ENCODE measurements around the gene CNN3.
"Not testable (repeated sequence)": the region's sequence is repeated elsewhere in the genome, so short reads cannot be mapped to it uniquely, and the experiment has no call there.

The CNN3 gene

DNA sequence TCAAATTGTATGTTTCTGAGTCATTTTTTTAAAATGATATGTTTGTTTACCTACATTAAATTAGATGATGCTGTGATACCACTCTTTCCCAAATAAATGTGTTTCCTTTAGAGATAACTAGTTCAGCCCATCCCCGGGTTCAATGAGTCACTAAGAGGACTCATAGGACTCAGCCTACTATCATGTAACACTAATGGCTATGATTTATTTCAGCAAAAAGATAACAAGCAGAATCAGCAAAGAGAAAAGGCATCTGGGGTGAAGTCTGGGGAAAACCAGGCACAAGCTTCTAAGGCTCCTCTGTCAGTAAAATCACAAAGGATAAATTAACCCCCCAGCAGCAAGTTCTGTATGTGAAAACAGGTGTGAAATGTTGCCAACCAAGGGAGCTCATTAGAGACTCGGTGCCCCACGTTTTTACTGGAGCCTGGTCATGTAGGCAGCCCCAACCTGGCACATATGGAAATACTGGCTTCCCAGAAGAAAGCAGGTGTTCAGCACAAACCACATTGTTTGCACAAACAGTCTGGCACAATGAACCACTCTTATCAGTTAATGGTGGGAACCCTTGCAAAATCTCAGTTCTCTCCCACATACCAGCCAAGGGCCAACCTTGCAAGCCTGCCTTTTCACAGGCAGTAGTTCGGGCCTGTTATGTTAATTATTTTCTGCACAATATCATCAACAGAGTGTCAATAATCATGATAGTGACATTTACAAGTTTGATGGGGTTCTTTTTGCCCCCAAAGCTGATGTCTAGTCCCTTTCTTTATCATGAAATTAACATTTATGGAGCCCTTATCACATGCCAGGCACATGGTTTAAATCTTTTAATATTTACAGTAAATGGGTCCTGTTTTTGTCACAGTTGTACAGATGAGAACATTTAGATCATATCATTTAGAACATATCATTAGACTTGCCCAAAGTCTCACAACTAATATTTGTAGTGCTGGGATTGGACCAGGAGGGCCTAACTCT, 23.1 kb upstream of the CNN3 start:
- DNase-seq: no peak

DNA sequence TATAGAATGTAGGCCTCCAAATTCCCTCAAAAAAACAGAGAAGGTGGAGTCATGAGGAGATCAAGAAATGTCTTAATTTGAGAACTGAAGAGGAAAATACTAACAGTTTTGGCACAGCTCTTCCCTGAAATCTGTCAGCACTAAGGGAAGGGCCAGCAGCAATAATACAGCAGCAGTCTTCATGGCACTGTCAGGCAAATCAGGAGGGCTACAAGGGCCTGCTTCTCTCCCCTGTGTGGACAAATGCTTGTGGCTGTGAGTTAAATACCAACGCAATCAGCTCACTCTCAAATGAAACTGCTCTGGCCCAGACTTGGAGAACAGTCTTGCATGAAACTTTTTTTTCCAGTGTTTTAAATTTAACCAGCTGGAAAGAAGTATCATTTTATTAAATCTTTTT, 20.5 kb upstream of the CNN3 start:
- no peak for DNase-seq

DNA sequence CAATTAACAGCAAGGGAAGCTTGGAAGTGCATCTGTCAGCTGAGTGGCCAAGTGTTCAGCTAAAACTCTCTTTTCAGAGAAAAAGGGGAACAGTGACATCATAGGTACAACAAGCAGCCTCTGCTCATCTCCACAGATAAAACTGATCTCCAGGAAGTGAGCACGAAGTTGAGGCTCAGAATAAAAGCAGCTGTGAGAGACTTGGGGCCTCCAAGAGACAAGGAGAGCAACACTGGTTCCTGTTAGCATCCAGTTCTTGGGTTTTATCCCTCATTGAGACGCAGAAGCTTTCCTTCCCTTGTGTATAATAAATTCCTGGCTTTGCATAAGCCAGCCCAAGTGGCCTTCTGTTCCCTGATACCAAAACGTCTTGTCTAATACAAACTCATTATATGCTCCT, 20.0 kb upstream of the CNN3 start:
- no peak for DNase-seq

DNA sequence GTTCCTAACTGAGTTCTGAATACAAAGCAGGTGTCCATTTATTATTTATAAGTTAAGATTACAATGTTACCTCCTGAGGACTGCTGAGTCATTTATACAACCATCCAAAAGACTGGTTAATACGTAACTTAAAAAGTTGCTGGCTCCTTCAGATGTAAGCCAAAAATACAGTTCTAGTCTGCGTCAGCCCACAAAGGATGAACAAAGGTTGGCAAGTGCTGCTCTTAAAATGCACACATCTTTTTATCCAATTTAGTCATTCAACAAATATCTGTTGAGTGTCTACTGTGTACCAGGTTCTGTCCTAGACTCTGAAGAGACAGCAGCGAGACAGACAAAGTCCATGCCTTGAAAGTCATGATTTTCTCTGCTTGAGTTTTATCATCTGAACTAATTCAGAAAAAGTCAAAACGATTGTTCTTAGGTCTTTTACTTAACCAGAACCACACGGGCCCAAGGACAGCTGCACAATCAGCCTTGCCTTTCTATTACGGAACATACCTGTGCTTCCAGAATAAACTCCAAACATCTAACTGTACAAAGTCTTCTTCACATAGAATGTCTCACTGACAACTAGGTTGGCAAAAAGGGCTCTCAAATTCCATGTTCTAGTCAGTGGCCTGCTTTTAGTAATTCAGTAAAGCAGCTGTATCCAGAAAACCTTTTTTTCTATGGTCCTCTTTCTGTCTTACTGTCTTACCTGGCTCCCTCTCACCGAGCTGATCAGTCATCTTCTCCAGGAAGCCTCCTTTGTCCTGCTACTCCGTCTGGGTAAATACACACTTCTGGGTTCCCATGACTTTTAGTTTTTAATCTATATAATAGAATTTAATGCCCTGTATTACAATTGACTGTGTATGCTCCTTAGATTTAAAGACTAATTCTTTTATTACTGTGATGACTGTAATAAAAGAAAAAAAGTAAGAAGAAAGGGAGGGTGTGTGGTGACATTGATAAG, 15.5 kb upstream of the CNN3 start:
- DNase-seq: no peak

DNA sequence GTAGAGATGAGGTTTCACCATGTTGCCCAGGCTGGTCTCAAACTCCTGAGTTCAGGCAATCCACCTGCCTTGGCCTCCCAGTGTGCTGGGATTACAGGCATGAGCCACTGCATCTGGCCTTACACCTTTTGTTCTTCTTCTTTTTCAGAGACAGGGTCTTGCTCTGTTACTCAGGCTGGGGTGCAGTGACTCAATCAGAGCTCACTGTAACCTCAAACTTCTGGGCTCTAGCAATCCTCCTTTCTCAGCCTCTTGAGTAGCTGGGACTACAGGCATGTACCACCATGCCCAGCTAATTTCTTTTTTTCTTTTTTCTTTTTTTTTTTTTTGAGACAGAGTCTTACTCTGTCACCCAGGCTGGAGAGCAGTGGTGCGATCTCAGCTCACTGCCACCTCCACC, 14.6 kb upstream of the CNN3 start:
- DNase-seq: not testable (repeated sequence)

DNA sequence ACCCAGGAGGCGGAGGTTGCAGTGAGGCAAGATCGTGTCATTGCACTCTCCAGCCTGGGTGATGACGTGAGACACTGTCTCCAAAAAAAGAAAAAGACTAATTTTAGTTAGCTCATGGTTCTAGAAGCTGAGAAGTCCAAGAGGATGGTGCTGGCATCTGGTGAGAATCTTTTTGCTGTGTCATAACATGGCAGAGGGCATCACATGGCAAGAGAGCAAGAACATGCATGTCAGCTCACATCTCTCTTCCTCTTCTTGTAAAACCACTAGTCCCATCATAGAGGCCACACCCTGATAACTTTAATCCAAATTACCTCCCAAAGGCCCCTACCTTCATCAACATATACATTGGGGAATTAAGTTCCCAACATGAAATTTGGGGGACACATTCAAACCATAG, 13.8 kb upstream of the CNN3 start:
- no peak for DNase-seq

DNA sequence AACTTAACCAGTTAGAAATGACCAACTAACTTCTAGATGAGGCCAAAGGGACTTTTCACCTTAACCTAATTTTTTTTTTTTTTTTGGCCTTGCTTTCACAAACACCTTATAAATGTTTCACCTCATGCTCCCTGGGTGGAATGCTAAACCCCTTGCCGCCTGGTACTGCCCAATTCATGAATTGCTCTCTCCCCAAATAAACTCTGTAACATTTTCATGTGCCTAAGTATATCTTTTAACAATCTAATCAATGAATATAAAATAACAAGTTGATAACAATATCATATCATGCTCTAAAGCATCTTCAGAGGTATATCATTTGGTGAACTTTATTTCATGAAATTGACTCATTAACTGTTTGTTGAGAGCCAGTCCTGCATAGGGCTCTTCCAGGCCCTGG, 10.9 kb upstream of the CNN3 start:
- DNase-seq: no peak

DNA sequence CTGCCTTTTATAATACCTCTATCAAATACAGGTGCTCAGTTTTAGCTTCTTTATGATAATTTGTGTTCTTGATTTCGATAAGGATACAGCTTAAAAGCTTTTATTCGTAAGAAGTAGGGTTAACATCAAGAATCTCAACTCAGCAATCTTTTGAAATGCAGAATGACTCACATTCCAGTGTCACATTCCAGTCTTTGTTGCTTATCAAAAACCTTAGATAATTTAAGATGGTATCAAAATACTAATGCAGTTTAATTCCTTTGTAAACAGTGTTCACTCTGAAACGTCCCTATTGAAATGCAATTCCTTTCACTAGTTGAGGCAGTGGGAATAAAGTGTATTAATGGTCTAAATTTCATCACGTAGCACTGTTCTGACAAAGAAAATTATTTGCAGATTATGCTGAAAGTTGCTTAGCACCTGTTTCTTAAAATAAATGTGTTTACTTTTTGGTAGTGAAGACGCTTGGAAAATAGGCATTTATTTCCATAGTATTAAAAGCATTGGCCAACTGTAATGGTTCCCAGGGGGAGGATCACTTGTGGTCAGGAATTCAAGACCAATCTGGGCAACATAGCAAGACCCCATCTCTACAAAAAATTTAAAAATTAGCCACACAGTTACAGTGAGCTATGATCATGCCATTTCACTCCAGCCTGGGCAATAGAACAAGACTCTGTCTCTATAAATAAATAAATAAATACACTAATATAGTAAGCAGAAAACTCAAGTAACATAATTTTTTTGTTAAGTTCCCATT, 10.1 kb upstream of the CNN3 start:
- DNase-seq: no peak

DNA sequence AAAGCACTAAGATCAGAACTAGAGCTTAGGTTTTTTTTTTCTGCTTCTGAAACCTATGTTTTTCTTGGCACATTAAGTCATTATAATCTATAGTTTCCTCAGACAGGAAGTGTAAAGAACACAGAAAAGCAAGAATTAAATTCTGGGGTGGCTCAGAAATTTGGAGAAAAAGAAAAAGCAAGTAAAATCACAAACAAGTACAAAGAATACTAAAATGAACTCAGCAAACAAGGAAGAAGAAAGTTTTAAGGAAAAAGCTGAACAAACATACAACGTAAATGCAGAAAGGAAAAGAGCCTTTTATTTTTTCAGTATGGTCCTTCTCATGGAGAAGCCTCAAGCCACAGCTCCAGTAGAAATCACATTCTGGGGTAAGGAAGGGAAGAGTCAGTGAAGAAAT, 8.6 kb upstream of the CNN3 start:
- no peak for DNase-seq

DNA sequence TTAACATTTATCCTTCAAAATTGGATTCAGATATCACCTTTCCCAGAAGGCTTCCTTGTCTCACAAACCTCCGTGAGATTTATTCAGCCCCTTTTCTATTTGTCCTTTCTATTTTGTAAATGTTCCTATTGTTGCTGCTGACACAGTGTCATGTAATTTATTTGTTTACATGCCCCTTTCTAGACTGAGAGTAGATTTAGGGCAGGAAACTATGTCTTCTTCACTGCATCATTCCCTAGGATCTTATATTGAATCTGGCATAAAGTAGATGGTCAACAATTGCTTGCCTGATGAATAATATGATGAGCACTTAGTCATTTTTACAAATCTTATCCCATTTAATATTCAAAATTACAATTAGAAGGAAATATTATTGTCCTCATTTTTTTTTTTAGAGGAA, 8.1 kb upstream of the CNN3 start:
- DNase-seq: no peak

DNA sequence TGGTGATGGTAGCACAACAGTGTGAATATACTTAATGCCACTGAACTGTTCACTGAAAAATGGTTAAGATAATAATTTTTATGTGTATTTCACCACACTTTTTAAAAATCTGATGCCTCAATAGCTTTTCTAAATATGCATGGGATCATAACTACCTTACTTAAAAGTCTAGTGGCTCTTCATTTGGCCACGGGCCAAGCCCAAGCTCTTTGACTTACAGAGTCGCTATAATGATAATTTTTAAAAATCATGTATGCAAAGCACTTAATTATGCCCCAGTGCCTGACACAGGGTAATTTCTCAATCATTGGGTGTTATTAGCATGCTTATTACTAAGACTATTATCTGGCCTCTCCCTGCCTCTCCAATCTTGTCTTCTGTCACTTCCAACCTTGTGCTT, 7.6 kb upstream of the CNN3 start:
- DNase-seq: no peak

DNA sequence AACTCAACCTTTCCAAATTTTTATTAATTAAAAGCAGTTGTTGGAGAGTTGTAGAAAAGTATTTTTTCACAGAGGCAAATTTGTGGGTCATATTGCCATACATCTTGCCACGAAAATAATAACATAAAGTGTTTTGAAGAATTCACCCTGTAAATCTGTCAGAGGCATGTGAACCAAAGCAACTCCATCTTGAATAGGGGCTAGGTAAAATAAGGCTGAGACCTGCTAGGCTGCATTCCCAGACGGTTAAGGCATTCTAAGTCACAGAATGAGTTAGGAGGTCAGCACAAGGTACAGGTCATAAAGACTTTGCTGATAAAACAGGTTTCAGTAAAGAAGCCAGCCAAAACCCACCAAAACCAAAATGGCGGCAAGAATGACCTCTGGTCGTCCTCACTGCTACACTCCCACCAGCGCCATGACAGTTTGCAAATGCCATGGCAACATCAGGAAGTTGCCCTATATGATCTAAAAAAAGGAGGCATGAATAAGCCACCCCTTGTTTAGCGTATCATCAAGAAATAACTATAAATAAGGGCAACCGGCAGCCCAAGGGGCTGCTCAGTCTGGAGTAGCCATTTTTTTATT, 4.4 kb upstream of the CNN3 start:
- no peak for DNase-seq

DNA sequence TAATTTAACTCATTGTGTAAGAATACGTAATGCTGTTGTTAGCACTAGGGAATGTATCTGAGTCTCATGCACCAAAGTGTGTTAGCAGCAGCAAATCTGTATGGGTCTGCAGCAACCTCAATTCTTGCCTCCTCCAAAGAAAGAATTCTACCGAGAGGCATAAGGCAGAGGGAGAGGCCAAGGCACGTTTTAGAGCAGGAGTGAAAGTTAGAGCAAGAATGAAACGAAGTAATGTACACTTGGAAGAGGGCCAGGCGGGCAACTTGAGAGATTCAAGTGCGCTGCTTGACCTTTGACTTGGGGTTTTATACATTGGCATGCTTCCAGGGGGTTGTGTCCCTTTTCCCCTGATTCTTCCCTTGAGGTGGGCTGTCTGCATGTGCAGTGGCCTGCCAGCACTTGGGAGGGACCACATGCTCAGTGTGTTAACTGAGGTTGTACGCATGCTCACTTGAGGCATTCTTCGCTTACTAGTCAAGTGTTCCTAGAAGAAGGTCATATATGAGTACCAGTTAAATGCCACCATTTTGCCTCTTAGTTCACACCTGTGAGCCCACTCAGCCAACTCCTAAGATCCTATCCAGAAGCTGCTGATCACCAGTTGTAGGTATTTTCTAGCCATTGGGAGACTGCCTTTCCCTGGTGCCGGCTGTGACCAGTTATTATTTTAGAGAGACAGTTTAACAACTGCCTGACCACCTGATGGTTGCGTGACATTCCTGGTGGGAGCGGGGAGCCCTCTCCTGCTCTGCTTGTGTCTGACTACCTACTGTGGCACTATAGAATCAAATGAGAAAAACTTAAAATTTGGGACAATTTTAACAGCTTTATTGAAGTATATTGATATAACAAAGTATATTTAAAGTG, 2.7 kb upstream of the CNN3 start:
- no peak for DNase-seq

DNA sequence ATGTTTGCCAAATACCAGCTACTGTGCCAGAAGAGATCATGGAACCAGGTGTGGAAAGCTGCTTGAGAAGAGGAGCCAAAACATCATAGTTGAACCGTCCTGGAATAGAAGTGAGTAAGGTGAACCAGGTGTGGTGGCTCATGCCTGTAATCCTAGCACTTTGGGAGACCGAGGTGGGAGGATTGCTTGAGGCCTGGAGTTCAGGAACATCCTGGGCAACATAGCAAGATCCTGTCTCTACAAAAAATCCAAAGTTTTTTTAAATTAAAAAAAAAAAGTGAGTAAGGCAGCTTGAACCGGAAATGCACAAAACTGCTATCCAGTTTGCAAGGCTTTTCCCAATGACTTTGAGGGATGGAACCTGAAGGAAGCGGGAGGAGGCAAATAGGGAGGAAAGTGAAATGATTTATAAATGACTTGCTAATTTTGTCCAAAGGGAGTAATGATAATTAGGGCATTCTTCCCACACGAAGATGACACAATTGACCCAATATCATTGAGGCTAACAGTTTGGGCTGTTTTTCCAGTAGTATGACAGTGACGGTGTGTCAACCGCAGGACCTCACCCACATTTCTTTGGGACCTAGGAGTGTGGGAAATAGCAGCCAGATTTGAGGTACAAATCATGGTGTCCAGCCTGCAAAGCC, 1.5 kb upstream of the CNN3 start:
- no peak for DNase-seq

DNA sequence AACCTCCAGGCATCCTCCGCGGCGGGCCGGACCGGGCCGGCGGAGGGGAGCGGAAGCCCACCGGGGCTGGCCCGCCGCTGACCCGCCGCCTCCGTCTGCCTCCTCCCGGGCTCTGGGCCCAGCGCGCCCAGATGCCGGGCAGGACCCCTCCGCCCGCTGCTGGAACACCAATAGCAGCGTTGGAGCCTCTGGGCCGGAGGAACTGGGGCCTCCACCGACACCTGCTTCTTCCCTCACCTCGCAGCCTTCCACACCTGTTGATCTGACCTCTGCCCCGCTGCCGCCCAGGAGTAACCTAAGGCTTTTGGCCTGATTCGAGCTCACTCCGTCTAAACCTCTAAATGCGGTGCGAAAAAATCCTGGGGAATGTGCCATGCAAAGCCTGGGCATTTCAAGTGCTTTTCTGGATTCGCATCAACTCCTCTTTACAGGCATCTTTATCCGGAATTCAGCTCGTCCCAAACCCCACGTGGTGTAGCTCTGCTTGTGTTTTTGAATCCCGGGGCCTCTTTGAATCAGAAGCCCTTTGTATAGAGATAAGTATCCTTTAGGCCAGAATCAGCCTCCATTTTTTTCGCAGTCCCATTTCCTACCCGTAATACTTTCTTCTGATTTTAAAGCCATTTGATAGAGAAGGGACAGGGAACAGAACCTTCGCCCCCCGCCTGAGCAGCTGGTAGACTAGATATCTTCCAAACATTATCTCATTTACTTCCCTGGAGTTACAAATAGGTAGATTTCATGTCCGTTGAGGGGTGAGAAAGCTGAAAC, 680 bp upstream of the CNN3 start:
- no peak for DNase-seq

DNA sequence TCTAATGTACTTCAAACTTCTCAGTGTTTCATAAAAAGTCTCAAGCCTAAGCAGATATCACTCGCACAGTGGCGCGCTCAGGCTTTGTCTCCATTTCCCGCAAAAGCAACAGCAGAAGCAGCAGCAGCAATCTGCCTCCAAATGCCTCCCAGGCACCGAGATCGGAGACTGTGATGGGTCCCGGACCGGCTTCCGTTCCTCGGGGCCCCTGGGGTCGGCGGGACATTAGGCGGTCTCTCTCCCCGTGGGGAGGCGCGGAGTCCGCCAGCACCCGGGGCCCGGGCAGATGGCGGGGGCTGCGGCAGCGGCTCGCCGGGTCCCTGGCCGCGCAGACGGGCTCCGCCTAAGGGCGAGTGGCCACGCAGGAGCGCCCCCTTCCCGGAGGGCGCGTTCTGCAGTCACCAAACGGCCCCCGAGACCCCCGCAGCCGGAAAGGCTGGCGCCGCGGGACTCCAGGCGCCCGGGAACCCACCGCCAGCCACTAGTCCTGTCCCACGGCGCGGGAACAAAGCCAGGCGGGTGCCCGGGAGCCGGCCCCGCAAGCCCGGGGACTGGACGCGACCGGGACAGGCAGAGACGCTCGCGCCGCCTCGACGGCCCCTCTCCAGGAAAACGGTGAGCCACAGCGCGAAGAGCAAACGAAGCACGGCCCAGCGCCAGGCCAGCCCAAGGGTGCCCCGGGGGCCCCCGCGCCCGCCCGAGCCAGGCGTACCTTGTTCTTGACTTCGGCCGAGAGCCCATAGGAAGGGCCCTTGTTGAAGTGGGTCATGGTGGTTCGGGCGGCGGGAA, 590 bp downstream of the CNN3 start:
- peak in 2 of 5 donors; percentile 10 to 12 for DNase-seq

DNA sequence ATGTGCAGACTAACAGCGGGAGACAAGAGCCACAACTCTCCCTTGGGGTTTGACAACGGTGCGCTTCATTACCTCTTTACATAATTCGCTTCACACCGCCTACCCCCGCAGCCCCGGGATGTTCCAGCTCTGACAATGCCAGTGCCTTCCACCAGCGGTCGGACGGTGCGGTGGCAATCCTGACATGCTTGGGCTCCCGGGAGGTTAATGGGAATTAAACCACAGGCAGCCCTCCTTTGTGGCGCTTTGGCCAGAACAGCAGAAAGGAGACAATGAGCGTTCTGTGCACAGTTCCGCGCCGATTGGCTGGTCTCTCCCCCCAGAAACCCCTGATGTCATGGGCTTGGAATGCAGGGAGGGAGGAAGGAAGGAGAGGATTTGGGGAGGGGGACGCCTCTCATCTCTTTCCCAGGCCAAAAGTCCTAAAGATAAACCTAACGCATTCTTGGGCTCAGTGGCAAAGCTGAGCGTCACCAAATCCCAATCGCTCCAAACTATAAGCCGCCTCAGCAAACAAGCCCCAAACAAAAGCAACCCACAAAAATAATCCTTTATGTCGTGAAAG, 1.3 kb downstream of the CNN3 start:
- DNase-seq: no peak

DNA sequence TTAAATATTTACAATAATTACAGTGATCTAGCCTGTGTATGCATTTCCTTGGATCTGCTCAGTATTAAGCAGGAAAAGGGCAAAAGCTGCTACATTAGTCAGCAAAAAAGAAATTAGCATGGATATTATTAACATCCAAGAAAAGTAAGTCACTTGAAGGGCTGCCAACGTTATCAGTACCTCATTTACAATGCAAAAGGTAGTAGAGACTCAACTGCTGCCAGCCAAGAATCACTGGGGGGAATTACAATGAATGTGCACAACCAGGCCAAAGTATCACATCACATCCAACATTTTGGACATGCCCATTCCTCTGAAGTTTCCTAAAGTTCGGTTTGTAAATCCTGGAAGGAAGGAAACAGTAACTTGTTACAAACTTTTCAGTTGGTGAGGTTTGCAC, 1.9 kb downstream of the CNN3 start:
- DNase-seq: no peak

DNA sequence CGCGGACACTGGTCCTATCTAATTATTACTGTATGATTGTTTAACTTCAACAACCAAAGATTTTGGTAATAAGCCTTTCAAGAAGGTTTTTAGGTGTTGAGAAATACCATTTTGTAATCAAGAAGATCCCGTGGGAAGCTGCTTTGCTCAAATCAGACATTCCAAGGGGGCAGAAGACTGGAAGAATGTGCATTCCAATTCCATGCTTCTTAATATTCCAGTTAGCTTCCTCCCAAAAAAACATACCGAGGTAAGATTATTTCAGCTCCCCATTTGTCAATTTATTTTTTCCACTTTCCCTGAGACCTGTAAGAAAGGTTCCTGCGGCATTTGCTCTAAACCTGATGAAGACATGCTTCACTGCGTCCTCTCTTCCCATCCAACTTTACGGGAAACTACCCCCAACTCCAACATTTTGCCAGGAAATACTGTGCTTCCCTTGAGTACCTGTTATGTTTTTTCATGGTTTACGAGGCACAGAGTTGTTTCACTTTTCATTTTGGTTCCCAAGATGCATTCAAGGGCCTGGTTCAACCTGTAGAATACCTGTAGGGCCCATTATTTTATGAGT, 4.1 kb downstream of the CNN3 start:
- DNase-seq: no peak

Measured in T-helper 1 cell (primary cell).